Transverse colon (tissue), 4 donors: Measurements from ENCODE around the gene DDX46. TPM values are rescaled to one million over a fixed set of nuclear protein-coding genes. Genes with fewer than 3 reads are reported as not detected.
"Not testable (repeated sequence)": the region's sequence is repeated elsewhere in the genome, so short reads cannot be mapped to it uniquely, and the experiment has no call there.

Source experiments
- DNase-seq: peaks from one replicate; pipeline ENCODE4 v3.0.0-alpha.2; 2019
- H3K27ac ChIP-seq, 4 donors: fragments of 200-600 bp; sonication (generic); 2 replicates each; pipeline ENCODE4 v1.5.1; 2016 to 2018; ENCODE audit warnings: inconsistent platforms in 4 of 4
- H3K27me3 ChIP-seq: fragments of 200-600 bp; sonication (generic); 2 replicates; pipeline ENCODE4 v1.5.1; 2017; ENCODE audit warnings: inconsistent platforms
- H3K36me3 ChIP-seq, 4 donors: fragments of 200-600 bp; sonication (generic); 2 replicates each; pipeline ENCODE4 v1.5.1; 2017 to 2019; ENCODE audit warnings: inconsistent platforms in 4 of 4
- H3K4me1 ChIP-seq, 4 donors: fragments of 200-600 bp; sonication (generic); 2 replicates each; pipeline ENCODE4 v1.5.1; 2017 to 2020; ENCODE audit warnings: inconsistent platforms in 4 of 4
- H3K4me3 ChIP-seq, 4 donors: fragments of 200-600 bp; sonication (generic); 1 replicate in 1 of 4; 2 replicates in 3 of 4; pipeline versions ENCODE4 v1.5.1 to v1.6.1; 2017 to 2019; ENCODE audit warnings: inconsistent platforms in 4 of 4
- H3K9me3 ChIP-seq, 2 donors: fragments of 200-600 bp; sonication (generic); 2 replicates each; pipeline ENCODE4 v1.5.1; 2017 to 2019; ENCODE audit warnings: inconsistent platforms in 2 of 2
- EP300 ChIP-seq: sonication (generic); formaldehyde crosslinking; IDR thresholded peaks from one replicate; pipeline ENCODE4 v1.6.1; 2017; ENCODE audit warnings: antibody characterized with exemption, low read depth
- POLR2A ChIP-seq: fragments of 450-650 bp; IDR thresholded peaks from one replicate; pipeline ENCODE4 v1.6.1; 2016; ENCODE audit warnings: antibody characterized with exemption, mild to moderate bottlenecking, moderate library complexity
- POLR2AphosphoS5 ChIP-seq, 3 donors: sonication (generic); formaldehyde crosslinking; IDR thresholded peaks; one replicate each; pipeline ENCODE4 v1.6.1; 2016; ENCODE audit warnings: antibody characterized with exemption in 3 of 3
- WGBS, 2 donors: methylation state at CpG; one replicate each; pipeline ENCODE4 v1.1.5; 2018; ENCODE audit warnings: low coverage in 1 of 2; 5-methylcytosine and 5-hydroxymethylcytosine counted together
- in situ Hi-C, 4 donors: fragments of 200-750 bp; cut with MboI; loops; one replicate each; pipeline versions ENCODE4 v1.15.0 to v1.15.1; 2017; ENCODE audit warnings: low sequenced_read_pairs in 3 of 4, low pct_ligation_motif_present in 1 of 4, low pct_unique_long_range_greater_than_20kb in 1 of 4
- intact Hi-C: fragments of 100-400 bp; cut with DNase I; formaldehyde crosslinking; loops from one replicate; pipeline ENCODE4 v1.15.1; 2023; ENCODE audit warnings: low total_unique reads
- total RNA-seq, 4 donors: library from RNA; depleted of rRNA; stranded (reverse); fragments of >200 nt; gene quantifications; one replicate each; pipeline ENCODE4 v1.1.0, GENCODE V29; 2016
- TF ChIP-seq, protein P1 (sequence below), 5 experiments: fragments of 200-600 bp in 3 of 5; fragments of 450-650 bp in 2 of 5; sonication (generic) in 3 of 5; IDR thresholded peaks; 1 replicate in 2 of 5; 2 replicates in 3 of 5; pipeline ENCODE4 v1.5.1; 2016 to 2017; ENCODE audit warnings: antibody characterized with exemption in 5 of 5, inconsistent platforms in 3 of 5, mild to moderate bottlenecking in 2 of 5, moderate library complexity in 1 of 5

Gene DDX46
- total RNA-seq, 4 donors from 2014 or later = 28.5 to 73.3 (median 46.1) TPM

DNA sequence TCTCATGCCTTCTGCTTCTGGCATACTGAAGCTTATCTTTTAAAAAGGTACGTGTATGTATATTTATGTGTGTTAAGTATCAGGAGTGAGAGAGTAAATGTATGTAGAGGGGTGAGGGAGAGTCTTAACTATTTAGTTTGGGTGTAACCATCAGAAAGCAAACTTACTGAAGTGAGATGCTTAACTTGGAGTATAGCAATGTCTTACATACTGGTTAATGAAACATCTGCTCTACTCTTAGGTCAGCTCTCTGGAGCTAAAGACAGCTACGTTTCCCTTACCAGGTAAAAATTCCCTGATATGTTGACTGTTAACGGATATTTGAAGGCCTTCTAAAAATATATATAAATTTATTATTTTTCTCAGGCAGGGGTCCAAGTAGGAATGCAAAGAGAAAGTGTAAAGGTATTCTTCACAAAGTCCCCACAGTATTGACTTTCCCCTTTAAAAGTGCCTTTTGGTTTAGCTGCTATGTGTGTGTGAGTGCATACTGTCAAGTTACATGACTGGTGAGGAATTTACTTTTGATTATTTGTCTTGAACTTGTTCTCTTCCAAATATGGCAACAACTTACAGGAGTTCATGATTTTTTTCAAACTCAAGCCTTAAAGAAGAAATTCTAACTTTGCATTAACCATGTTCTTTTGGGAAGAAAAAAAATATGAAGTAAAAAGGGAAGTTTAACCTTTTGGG lies 74.9 kb downstream of the DDX46 start:
- no peak overlapping the region for H3K27ac ChIP-seq
- in situ Hi-C loops = no loop called here
- WGBS, 2 donors = 80 to 87% methylated on average over 3 of the region's 3 CpGs

GRCh38 chr5:134835623-134836022 lies 77.0 kb downstream of the DDX46 start:
- intact Hi-C loops = no loop called here
- no peak for DNase-seq
- no peak overlapping the region for H3K27ac ChIP-seq
- WGBS, 2 donors = 92 to 100% methylated on average over 2 of the region's 2 CpGs
- H3K36me3 ChIP-seq = peaks cover 0 to 8% (median 2%) of the 10 kb centered on the region in 4 donors
- H3K27me3 ChIP-seq = no peaks in the 10 kb centered on the region
- in situ Hi-C loops = no loop called here
- H3K9me3 ChIP-seq = no peaks in the 10 kb centered on the region
- H3K4me1 ChIP-seq = peaks cover 0 to 11% (median 0%) of the 10 kb centered on the region in 4 donors
- TF ChIP-seq EP300 (no peak), POLR2AphosphoS5 (IDR thresholded peaks at IDR 0.05) (no peak), POLR2A (no peak)
- TF ChIP-seq, protein P1, sequence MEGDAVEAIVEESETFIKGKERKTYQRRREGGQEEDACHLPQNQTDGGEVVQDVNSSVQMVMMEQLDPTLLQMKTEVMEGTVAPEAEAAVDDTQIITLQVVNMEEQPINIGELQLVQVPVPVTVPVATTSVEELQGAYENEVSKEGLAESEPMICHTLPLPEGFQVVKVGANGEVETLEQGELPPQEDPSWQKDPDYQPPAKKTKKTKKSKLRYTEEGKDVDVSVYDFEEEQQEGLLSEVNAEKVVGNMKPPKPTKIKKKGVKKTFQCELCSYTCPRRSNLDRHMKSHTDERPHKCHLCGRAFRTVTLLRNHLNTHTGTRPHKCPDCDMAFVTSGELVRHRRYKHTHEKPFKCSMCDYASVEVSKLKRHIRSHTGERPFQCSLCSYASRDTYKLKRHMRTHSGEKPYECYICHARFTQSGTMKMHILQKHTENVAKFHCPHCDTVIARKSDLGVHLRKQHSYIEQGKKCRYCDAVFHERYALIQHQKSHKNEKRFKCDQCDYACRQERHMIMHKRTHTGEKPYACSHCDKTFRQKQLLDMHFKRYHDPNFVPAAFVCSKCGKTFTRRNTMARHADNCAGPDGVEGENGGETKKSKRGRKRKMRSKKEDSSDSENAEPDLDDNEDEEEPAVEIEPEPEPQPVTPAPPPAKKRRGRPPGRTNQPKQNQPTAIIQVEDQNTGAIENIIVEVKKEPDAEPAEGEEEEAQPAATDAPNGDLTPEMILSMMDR (IDR thresholded peaks at IDR 0.05) = no peak
- no peak overlapping the region for H3K4me3 ChIP-seq

More for the DNA sequence above, 74.9 kb downstream of the DDX46 start:
- H3K4me1 ChIP-seq = peaks cover 0 to 11% (median 0%) of the 10 kb centered on the region in 4 donors
- no peaks in the 10 kb centered on the region for H3K9me3 ChIP-seq
- no peak for TF ChIP-seq POLR2AphosphoS5 (IDR thresholded peaks at IDR 0.05)
- TF ChIP-seq, protein P1 (IDR thresholded peaks at IDR 0.05) = no peak
- TF ChIP-seq EP300 = no peak
- no peak for TF ChIP-seq POLR2A
- H3K27me3 ChIP-seq = no peaks in the 10 kb centered on the region
- intact Hi-C loops = no loop called here
- no peak for DNase-seq
- H3K4me3 ChIP-seq = no peak overlapping the region
- peaks cover 0 to 23% (median 5%) of the 10 kb centered on the region in 4 donors for H3K36me3 ChIP-seq

GRCh38 chr5:134837530-134838181 lies 79.1 kb downstream of the DDX46 start:
- WGBS, 2 donors = 47 to 71% methylated on average over 3 of the region's 3 CpGs
- peaks cover 0 to 11% (median 0%) of the 10 kb centered on the region in 4 donors for H3K4me1 ChIP-seq
- H3K4me3 ChIP-seq = no peak overlapping the region
- in situ Hi-C loops = no loop called here
- H3K36me3 ChIP-seq = peaks cover 0 to 4% (median 2%) of the 10 kb centered on the region in 4 donors
- TF ChIP-seq POLR2A (no peak), EP300 (no peak), POLR2AphosphoS5 (IDR thresholded peaks at IDR 0.05) (no peak)
- TF ChIP-seq, protein P1 (IDR thresholded peaks at IDR 0.05) = no peak
- peak; percentile 29 for DNase-seq
- no peaks in the 10 kb centered on the region for H3K9me3 ChIP-seq
- H3K27ac ChIP-seq = peak overlapping the region in 3 of 4 donors; percentile 8 to 21 (median 17)
- H3K27me3 ChIP-seq = no peaks in the 10 kb centered on the region
- intact Hi-C loops = no loop called here

- WGBS, 2 donors = 93 to 95% methylated on average over 9 of the region's 9 CpGs
- peaks cover 0 to 11% (median 0%) of the 10 kb centered on the region in 4 donors for H3K4me1 ChIP-seq
- H3K36me3 ChIP-seq, H3K27me3 ChIP-seq, H3K4me3 ChIP-seq, intact Hi-C loops, H3K9me3 ChIP-seq, DNase-seq, in situ Hi-C loops: not testable (repeated sequence)
- peak overlapping the region in 1 of 4 donors; percentile 8 for H3K27ac ChIP-seq
These were observed 79.8 kb downstream of the DDX46 start for GRCh38 chr5:134838361-134838760.
